ENCODE measurements around the gene UGP2.

GRCh38 chr2:63851691-63852311, 10.1 kb downstream of the UGP2 start:
- no peak for TF ChIP-seq ZNF274 (IDR thresholded peaks at IDR 0.05; ENCODE audit: low read depth, low read length)
- no peak for TF ChIP-seq YY1 (IDR thresholded peaks at IDR 0.05; ENCODE audit: insufficient read depth, insufficient read length)

Measured in NT2/D1 (cell line).